Kidney epithelial cell (primary cell): ENCODE data around the gene SIM2. TPM values are rescaled to one million over a fixed set of nuclear protein-coding genes. Genes with fewer than 3 reads are reported as not detected.

Experiments used
- DNase-seq: peaks from one replicate; pipeline ENCODE4 v3.0.0-alpha.2; 2010; ENCODE audit warnings: low read depth
- H3K27me3 ChIP-seq: 2 replicates; pipeline ENCODE4 v1.6.0; 2011; ENCODE audit warnings: low read length; ENCODE audit not compliant: control insufficient read depth, insufficient read depth
- H3K36me3 ChIP-seq: 2 replicates; pipeline ENCODE4 v1.5.1; 2011; ENCODE audit warnings: low read length; ENCODE audit not compliant: control insufficient read depth, insufficient read depth
- H3K4me3 ChIP-seq: 2 replicates; pipeline ENCODE4 v1.5.1; 2011; ENCODE audit warnings: low read depth, mild to moderate bottlenecking, control low read depth, low read length
- CTCF ChIP-seq: IDR thresholded peaks from 2 replicates; pipeline ENCODE4 v1.5.1; 2011; ENCODE audit warnings: mild to moderate bottlenecking, moderate library complexity, low read length, control low read depth, inconsistent platforms; ENCODE audit not compliant: insufficient read depth, poor library complexity, severe bottlenecking
- total RNA-seq: library from RNA; depleted of rRNA; stranded (reverse); fragments of >200 nt; gene quantifications from 2 replicates; pipeline ENCODE4 v1.2.3, GENCODE V29; 2015

SIM2 gene
- total RNA-seq, 1 donor from 2014 or later: 9.5 TPM

- no peak for TF ChIP-seq CTCF
- Histone ChIP-seq H3K36me3 (no peaks in the 10 kb centered on the region), H3K4me3 (no peak overlapping the region), H3K27me3 (peaks cover 11% of the 10 kb centered on the region)
- no peak for DNase-seq
These were observed 40.0 kb upstream of the SIM2 start for GRCh38 chr21:36658926-36659325.

GRCh38 chr21:36661511-36662309 lies 37.2 kb upstream of the SIM2 start:
- Histone ChIP-seq H3K27me3 (peaks cover 21% of the 10 kb centered on the region), H3K36me3 (no peaks in the 10 kb centered on the region), H3K4me3 (no peak overlapping the region)
- DNase-seq: no peak
- TF ChIP-seq CTCF: peak; percentile 64

GRCh38 chr21:36663033-36663855 lies 35.7 kb upstream of the SIM2 start:
- H3K4me3 ChIP-seq: no peak overlapping the region
- no peak for TF ChIP-seq CTCF
- H3K36me3 ChIP-seq: no peaks in the 10 kb centered on the region
- no peak for DNase-seq
- peaks cover 24% of the 10 kb centered on the region for H3K27me3 ChIP-seq

- Histone ChIP-seq H3K4me3 (no peak overlapping the region), H3K36me3 (no peaks in the 10 kb centered on the region), H3K27me3 (peaks cover 36% of the 10 kb centered on the region)
- DNase-seq: no peak
- no peak for TF ChIP-seq CTCF
These were observed 34.3 kb upstream of the SIM2 start for GRCh38 chr21:36664662-36664990.

GRCh38 chr21:36665806-36666205 lies 33.1 kb upstream of the SIM2 start:
- Histone ChIP-seq H3K36me3 (no peaks in the 10 kb centered on the region), H3K27me3 (peaks cover 37% of the 10 kb centered on the region), H3K4me3 (no peak overlapping the region)
- DNase-seq: no peak
- TF ChIP-seq CTCF: no peak
